ENCODE measurements around the gene ASTL. TPM values are rescaled to one million over a fixed set of nuclear protein-coding genes. Genes with fewer than 3 reads are reported as not detected.

The ASTL gene
- total and polyA plus RNA-seq, 9 of the 15 experiments (the other 6 are each of a cell fraction or from before 2014, with no cell fraction given), result not detected

DNA sequence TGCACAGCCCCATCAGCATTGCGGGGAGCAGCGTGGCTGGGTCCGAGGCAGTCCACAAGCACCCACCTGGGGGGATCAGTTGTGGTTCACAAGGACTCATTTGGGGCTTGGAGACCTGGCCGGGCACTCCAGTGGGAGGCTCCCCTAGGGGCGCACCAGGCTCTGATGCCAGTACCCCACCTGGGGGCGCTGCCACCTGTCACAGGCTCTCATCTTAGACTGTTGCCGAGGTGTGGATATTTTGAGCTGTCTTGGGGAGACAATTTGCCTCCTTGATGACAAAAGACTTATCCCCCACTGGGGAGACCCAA lies 25.0 kb downstream of the ASTL start:
- no peak for DNase-seq (ENCODE audit: extremely low read depth in 1 of 4, low spot score in 3 of 4)
- CTCF ChIA-PET (ENCODE audit: low intra/inter-chr PET ratio), result no interaction called here
- BruUV-seq (replicated peaks), result no TSS peak

More for the DNA sequence above, 25.0 kb downstream of the ASTL start:
- no peak for TF ChIP-seq KAT8 (IDR thresholded peaks at IDR 0.05; ENCODE audit: low read depth)
- no peak for TF ChIP-seq RFX7 (CRISPR knock-in tag; IDR thresholded peaks at IDR 0.05)
- TF ChIP-seq, protein P1, sequence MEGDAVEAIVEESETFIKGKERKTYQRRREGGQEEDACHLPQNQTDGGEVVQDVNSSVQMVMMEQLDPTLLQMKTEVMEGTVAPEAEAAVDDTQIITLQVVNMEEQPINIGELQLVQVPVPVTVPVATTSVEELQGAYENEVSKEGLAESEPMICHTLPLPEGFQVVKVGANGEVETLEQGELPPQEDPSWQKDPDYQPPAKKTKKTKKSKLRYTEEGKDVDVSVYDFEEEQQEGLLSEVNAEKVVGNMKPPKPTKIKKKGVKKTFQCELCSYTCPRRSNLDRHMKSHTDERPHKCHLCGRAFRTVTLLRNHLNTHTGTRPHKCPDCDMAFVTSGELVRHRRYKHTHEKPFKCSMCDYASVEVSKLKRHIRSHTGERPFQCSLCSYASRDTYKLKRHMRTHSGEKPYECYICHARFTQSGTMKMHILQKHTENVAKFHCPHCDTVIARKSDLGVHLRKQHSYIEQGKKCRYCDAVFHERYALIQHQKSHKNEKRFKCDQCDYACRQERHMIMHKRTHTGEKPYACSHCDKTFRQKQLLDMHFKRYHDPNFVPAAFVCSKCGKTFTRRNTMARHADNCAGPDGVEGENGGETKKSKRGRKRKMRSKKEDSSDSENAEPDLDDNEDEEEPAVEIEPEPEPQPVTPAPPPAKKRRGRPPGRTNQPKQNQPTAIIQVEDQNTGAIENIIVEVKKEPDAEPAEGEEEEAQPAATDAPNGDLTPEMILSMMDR (IDR thresholded peaks at IDR 0.05 in 2 of 3, conservative IDR thresholded peaks at IDR 0.05 in 1 of 3; ENCODE audit: insufficient read depth in 2 of 3, low read depth in 1 of 3, low read length in 3 of 3), result peak; percentile 38 to 86 (median 50); a peak in 4 of 6 replicates
- TF ChIP-seq, protein P2, sequence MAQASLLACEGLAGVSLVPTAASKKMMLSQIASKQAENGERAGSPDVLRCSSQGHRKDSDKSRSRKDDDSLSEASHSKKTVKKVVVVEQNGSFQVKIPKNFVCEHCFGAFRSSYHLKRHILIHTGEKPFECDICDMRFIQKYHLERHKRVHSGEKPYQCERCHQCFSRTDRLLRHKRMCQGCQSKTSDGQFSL (CRISPR knock-in tag; IDR thresholded peaks at IDR 0.05), result no peak
- TF ChIP-seq, protein P2 (tag; IDR thresholded peaks at IDR 0.05), result no peak
- TF ChIP-seq, protein P3, sequence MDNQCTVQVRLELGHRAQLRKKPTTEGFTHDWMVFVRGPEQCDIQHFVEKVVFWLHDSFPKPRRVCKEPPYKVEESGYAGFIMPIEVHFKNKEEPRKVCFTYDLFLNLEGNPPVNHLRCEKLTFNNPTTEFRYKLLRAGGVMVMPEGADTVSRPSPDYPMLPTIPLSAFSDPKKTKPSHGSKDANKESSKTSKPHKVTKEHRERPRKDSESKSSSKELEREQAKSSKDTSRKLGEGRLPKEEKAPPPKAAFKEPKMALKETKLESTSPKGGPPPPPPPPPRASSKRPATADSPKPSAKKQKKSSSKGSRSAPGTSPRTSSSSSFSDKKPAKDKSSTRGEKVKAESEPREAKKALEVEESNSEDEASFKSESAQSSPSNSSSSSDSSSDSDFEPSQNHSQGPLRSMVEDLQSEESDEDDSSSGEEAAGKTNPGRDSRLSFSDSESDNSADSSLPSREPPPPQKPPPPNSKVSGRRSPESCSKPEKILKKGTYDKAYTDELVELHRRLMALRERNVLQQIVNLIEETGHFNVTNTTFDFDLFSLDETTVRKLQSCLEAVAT (IDR thresholded peaks at IDR 0.05), result no peak
- TF ChIP-seq, protein P4, sequence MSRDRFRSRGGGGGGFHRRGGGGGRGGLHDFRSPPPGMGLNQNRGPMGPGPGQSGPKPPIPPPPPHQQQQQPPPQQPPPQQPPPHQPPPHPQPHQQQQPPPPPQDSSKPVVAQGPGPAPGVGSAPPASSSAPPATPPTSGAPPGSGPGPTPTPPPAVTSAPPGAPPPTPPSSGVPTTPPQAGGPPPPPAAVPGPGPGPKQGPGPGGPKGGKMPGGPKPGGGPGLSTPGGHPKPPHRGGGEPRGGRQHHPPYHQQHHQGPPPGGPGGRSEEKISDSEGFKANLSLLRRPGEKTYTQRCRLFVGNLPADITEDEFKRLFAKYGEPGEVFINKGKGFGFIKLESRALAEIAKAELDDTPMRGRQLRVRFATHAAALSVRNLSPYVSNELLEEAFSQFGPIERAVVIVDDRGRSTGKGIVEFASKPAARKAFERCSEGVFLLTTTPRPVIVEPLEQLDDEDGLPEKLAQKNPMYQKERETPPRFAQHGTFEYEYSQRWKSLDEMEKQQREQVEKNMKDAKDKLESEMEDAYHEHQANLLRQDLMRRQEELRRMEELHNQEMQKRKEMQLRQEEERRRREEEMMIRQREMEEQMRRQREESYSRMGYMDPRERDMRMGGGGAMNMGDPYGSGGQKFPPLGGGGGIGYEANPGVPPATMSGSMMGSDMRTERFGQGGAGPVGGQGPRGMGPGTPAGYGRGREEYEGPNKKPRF (IDR thresholded peaks at IDR 0.05; ENCODE audit: low read depth, low read length), result no peak
- Histone ChIP-seq H3K79me2 (ENCODE audit: control insufficient read depth, insufficient read depth, low read length) (no peaks in the 10 kb centered on the region), H3K27me3 (ENCODE audit: control insufficient read depth in 2 of 2, insufficient read depth in 2 of 2, low read length in 2 of 2) (peaks cover 2 to 81% of the 10 kb centered on the region in 2 experiments; a peak in 3 of 5 replicates), H3K4me2 (ENCODE audit: insufficient read depth, low read length) (no peak overlapping the region), H3K9me1 (ENCODE audit: control insufficient read depth, insufficient read depth, low read length) (no peaks in the 10 kb centered on the region), H3K9ac (ENCODE audit: insufficient read depth in 1 of 2, low read depth in 2 of 2, low read length in 2 of 2) (no peak overlapping the region), H2AFZ (ENCODE audit: low read depth, low read length) (no peak overlapping the region), H3K36me3 (ENCODE audit: control insufficient read depth, insufficient read depth, low read length) (no peaks in the 10 kb centered on the region), H3K4me1 (replicated peaks in 1 of 2; ENCODE audit: control insufficient read depth in 2 of 2, insufficient read depth in 2 of 2, low read length in 2 of 2) (peaks cover 3 to 43% of the 10 kb centered on the region in 2 experiments; a peak in 4 of 5 replicates), H3K27ac (ENCODE audit: extremely low read depth, low read depth, low read length) (no peak overlapping the region), H4K20me1 (replicated peaks; ENCODE audit: control insufficient read depth, insufficient read depth, low read length) (peaks cover 7% of the 10 kb centered on the region; the same call in 1 of the 2 replicates), H3K9me3 (replicated peaks; ENCODE audit: control insufficient read depth, insufficient read depth, low read depth, low read length) (no peaks in the 10 kb centered on the region), H3K4me3 (no peak overlapping the region)
- in situ Hi-C loops (cut with MboI), result loop anchor here (5.0 kb wide), 1 partner anchor 91 kb away; no protein-coding TSS in a partner anchor
- 19% methylated on average over 7 of the region's 7 CpGs for WGBS (ENCODE audit: insufficient coverage, low coverage, missing lambda C conversion rate)
- POLR2A ChIA-PET, result no interaction called here
- ATAC-seq, result no peak
- intact Hi-C loops (cut with micrococcal nuclease), result no loop called here
- no peak for FAIRE-seq
